Lower leg skin (tissue), 4 donors: ENCODE measurements around the gene PIM3. TPM values are rescaled to one million over a fixed set of nuclear protein-coding genes. Genes with fewer than 3 reads are reported as not detected.

Experiments
- DNase-seq, 2 donors: peaks; one replicate each; pipeline ENCODE4 v3.0.0-alpha.2; 2019; ENCODE audit warnings: low spot score in 2 of 2
- H3K4me3 ChIP-seq: fragments of 200-600 bp; sonication (generic); 2 replicates; pipeline ENCODE4 v1.5.1; 2017; ENCODE audit warnings: mild to moderate bottlenecking, low read depth; ENCODE audit not compliant: poor library complexity, severe bottlenecking
- CTCF ChIP-seq, 3 donors: fragments of 450-650 bp; IDR thresholded peaks; one replicate each; pipeline ENCODE4 v1.5.1; 2016; ENCODE audit warnings: antibody characterized with exemption in 3 of 3, mild to moderate bottlenecking in 3 of 3, moderate library complexity in 2 of 3
- POLR2A ChIP-seq, 2 donors: fragments of 450-650 bp; IDR thresholded peaks; one replicate each; pipeline ENCODE4 v1.6.1; 2016 to 2017; ENCODE audit warnings: antibody characterized with exemption in 2 of 2, mild to moderate bottlenecking in 1 of 2, moderate library complexity in 1 of 2
- WGBS, 2 donors: methylation state at CpG; one replicate each; pipeline ENCODE4 v1.1.5; 2018; 5-methylcytosine and 5-hydroxymethylcytosine counted together
- intact Hi-C: fragments of 100-400 bp; cut with DNase I; formaldehyde crosslinking; loops from one replicate; pipeline ENCODE4 v1.15.0; 2023; ENCODE audit warnings: low total_unique reads
- total RNA-seq, 4 donors: library from RNA; depleted of rRNA; stranded (reverse); fragments of >200 nt; gene quantifications; one replicate each; pipeline ENCODE4 v1.1.0, GENCODE V29; 2016

Gene PIM3
- total RNA-seq, 4 donors from 2014 or later: 149 to 181 (median 163) TPM

DNA sequence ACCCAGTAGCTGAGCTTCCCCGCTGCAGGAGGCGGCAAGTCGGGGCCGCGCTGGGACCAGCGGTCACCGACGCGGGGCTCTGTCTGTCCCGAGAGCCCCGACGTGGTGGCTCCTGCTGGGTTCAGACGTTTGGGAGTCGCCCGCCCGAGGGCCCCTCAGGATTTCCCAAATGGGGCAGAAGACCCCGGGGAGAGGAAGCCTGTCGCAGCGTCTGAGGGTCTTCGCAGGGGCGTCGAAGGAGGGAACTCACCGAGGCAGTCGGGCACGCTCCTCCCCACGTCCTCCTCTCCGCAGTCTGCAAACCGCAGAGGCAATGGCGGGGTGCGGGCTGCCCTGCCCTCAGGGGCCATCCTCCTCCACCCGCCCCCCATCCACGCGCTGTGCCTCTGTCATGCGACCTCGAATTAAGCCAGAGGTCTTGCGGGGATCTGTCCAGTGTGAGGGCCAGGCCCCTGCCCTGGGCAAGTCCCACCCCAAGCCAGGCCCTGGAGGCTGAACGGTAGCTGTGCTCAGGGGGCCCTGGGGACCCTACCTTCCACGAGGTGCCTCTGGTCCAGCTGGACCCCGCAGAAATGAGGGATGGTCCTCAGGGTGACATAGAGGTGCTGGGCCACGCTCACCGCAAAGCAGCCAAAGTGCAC lies 39.5 kb downstream of the PIM3 start:
- peak in 1 of 2 donors; percentile 75 for DNase-seq
- no peak for TF ChIP-seq POLR2A (IDR thresholded peaks at IDR 0.05)
- TF ChIP-seq CTCF (IDR thresholded peaks at IDR 0.05): no peak
- H3K4me3 ChIP-seq: no peak overlapping the region
- 53 to 55% methylated on average over 25 to 28 of the region's 41 CpGs for WGBS, 2 donors
- intact Hi-C loops: no loop called here

- TF ChIP-seq POLR2A (IDR thresholded peaks at IDR 0.05): no peak
- no peak for TF ChIP-seq CTCF (IDR thresholded peaks at IDR 0.05)
- no peak overlapping the region for H3K4me3 ChIP-seq
- intact Hi-C loops: no loop called here
- DNase-seq: peak in 1 of 2 donors; percentile 76
- 87 to 91% methylated on average over 23 to 29 of the region's 32 CpGs for WGBS, 2 donors
Observed at GRCh38 chr22:50000587-50001387, 40.2 kb downstream of the PIM3 start.

DNA sequence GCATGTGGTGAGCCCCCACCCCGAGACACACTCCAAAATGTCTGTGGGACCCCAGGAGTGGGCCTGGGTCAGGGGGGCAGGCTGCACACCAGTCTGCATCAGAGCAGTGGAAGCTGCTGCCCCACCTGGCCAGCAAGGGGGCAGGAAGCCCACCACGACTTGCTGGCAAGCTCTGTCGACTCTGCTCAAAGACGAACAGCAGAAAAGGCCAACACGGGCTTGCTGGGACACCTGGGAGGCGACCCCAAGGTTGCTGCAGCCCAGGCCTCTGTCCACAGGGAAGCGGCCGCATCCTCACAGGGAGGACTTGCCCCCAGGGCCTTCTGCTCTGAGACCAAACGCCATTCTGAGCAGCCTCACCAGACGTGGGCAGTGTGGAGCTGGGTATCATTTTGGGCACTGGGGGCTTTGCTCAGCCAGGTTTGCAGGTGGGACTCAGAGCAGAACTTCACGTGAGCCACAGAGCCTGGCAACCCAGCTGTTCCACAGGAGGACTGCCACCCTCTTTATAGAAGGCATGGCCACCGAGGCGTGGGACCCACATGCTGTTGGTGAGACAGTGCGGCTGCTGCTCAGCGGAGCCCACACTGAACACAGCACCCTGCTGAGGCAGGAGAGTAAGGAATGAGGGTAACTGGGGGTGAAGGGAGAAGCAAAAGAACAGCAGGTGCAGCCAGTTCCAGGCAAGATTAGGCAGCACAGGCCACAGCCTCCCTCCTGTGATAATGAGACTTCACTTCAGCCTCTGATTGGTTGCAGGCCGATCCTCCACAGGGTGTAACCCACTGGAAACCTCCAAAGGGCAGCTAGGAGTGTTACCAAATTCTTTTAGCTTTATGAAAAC lies 41.0 kb downstream of the PIM3 start:
- 72 to 83% methylated on average over 14 to 15 of the region's 16 CpGs for WGBS, 2 donors
- peak in 1 of 2 donors; percentile 81 for DNase-seq
- TF ChIP-seq POLR2A (IDR thresholded peaks at IDR 0.05) (no peak), CTCF (IDR thresholded peaks at IDR 0.05) (no peak)
- no peak overlapping the region for H3K4me3 ChIP-seq
- intact Hi-C loops: no loop called here

GRCh38 chr22:50002791-50003190 lies 42.2 kb downstream of the PIM3 start:
- intact Hi-C loops: no loop called here
- H3K4me3 ChIP-seq: no peak overlapping the region
- TF ChIP-seq POLR2A (IDR thresholded peaks at IDR 0.05): no peak
- TF ChIP-seq CTCF (IDR thresholded peaks at IDR 0.05): no peak
- peak in 1 of 2 donors; percentile 75 for DNase-seq
- WGBS, 2 donors: 75 to 76% methylated on average over 7 of the region's 7 CpGs

- 66 to 75% methylated on average over 4 of the region's 4 CpGs for WGBS, 2 donors
- no peak for TF ChIP-seq POLR2A (IDR thresholded peaks at IDR 0.05)
- TF ChIP-seq CTCF (IDR thresholded peaks at IDR 0.05): no peak
- no peak overlapping the region for H3K4me3 ChIP-seq
- no peak for DNase-seq
- intact Hi-C loops: no loop called here
Observed at GRCh38 chr22:50004918-50005317, 44.3 kb downstream of the PIM3 start.
